Stimulated activated CD4-positive, alpha-beta T cell treated with anti-CD3 and anti-CD28 coated beads, TNF-alpha, amount 100 ng/mL, for 24 hours (primary cell): Measurements from ENCODE around the gene LRRC25.

Experiments used
- DNase-seq, 3 experiments: peaks; one replicate each; pipeline ENCODE4 v3.0.0-alpha.2; 2020; ENCODE audit warnings: low read depth in 3 of 3

Gene LRRC25

GRCh38 chr19:18397242-18398202 is at the start of gene LRRC25:
Gene LRRC25, minus strand, starts transcription at chr19:18397622. Its CDS starts 659 bp downstream, at chr19:18396963.
- no peak for DNase-seq

GRCh38 chr19:18446811-18447359 is 49.5 kb upstream of the LRRC25 start:
- no peak for DNase-seq

GRCh38 chr19:18446145-18446810 is 48.9 kb upstream of the LRRC25 start:
- no peak for DNase-seq

GRCh38 chr19:18445262-18445948 is 48.0 kb upstream of the LRRC25 start:
- no peak for DNase-seq

GRCh38 chr19:18444513-18444912 is 47.1 kb upstream of the LRRC25 start:
- DNase-seq: no peak

- DNase-seq: no peak
These were observed 46.4 kb upstream of the LRRC25 start for GRCh38 chr19:18443831-18444230.

GRCh38 chr19:18443406-18443805 is 46.0 kb upstream of the LRRC25 start:
- DNase-seq: no peak

- DNase-seq: no peak
These were observed 45.5 kb upstream of the LRRC25 start for GRCh38 chr19:18442941-18443340.

- no peak for DNase-seq
These were observed 44.7 kb upstream of the LRRC25 start for GRCh38 chr19:18441804-18442788.

GRCh38 chr19:18440936-18441803 is 43.7 kb upstream of the LRRC25 start:
- DNase-seq: no peak

GRCh38 chr19:18440415-18440877 is 43.0 kb upstream of the LRRC25 start:
- no peak for DNase-seq

GRCh38 chr19:18439910-18440237 is 42.5 kb upstream of the LRRC25 start:
- no peak for DNase-seq

GRCh38 chr19:18439025-18439909 is 41.8 kb upstream of the LRRC25 start:
- DNase-seq: no peak

GRCh38 chr19:18438331-18439024 is 41.1 kb upstream of the LRRC25 start:
- no peak for DNase-seq

GRCh38 chr19:18437491-18438330 is 40.3 kb upstream of the LRRC25 start, which contains the start of gene ISYNA1:
Gene ISYNA1, minus strand, starts transcription at chr19:18438133. Its CDS starts 154 bp downstream, at chr19:18437979.
- peak in 1 of 3 experiments; percentile 55 for DNase-seq

- DNase-seq: peak in 1 of 3 experiments; percentile 76
These were observed 39.5 kb upstream of the LRRC25 start for GRCh38 chr19:18436671-18437490.
